Osteoblast (primary cell): ENCODE data around the gene DMAC2. TPM values are rescaled to one million over a fixed set of nuclear protein-coding genes. Genes with fewer than 3 reads are reported as not detected.

Experiments
- DNase-seq: peaks from one replicate; pipeline ENCODE4 v3.0.0; 2011; ENCODE audit warnings: low spot score, mixed read lengths; ENCODE audit not compliant: insufficient read length; ENCODE audit errors: missing footprints
- H2AFZ ChIP-seq: 2 replicates; pipeline ENCODE4 v1.6.0; 2011; ENCODE audit warnings: mild to moderate bottlenecking, low read length
- H3K27ac ChIP-seq: 2 replicates; pipeline ENCODE4 v1.5.1; 2011; ENCODE audit warnings: mild to moderate bottlenecking, low read depth, low read length, moderate library complexity
- H3K27me3 ChIP-seq: 2 replicates; pipeline ENCODE4 v1.6.0; 2012; ENCODE audit warnings: mild to moderate bottlenecking, control low read depth, inconsistent platforms, low read length, moderate library complexity; ENCODE audit not compliant: insufficient read depth
- H3K36me3 ChIP-seq: 2 replicates; pipeline ENCODE4 v1.5.1; 2011; ENCODE audit warnings: mild to moderate bottlenecking, low read length, control low read depth, moderate library complexity; ENCODE audit not compliant: insufficient read depth
- H3K4me1 ChIP-seq: 2 replicates; pipeline ENCODE4 v1.5.1; 2011; ENCODE audit warnings: mild to moderate bottlenecking, low read length, control low read depth, moderate library complexity; ENCODE audit not compliant: insufficient read depth
- H3K4me2 ChIP-seq: 2 replicates; pipeline ENCODE4 v1.6.0; 2011; ENCODE audit warnings: mild to moderate bottlenecking, low read length; ENCODE audit not compliant: insufficient read depth
- H3K4me3 ChIP-seq: fragments of 200-600 bp; sonication (generic); 3 replicates; pipeline ENCODE4 v1.5.1; 2012; ENCODE audit warnings: mild to moderate bottlenecking, low read length, inconsistent platforms; ENCODE audit not compliant: insufficient read depth
- H3K79me2 ChIP-seq: 2 replicates; pipeline ENCODE4 v1.6.0; 2012; ENCODE audit warnings: mild to moderate bottlenecking, low read length, control low read depth, inconsistent platforms; ENCODE audit not compliant: insufficient read depth
- H3K9me3 ChIP-seq: 2 replicates; pipeline ENCODE4 v1.5.1; 2011; ENCODE audit warnings: low read depth, low read length, control low read depth
- H4K20me1 ChIP-seq: 2 replicates; pipeline ENCODE4 v1.6.0; 2012; ENCODE audit warnings: mild to moderate bottlenecking, low read length, control low read depth; ENCODE audit not compliant: insufficient read depth
- CTCF ChIP-seq: IDR thresholded peaks from 2 replicates; pipeline ENCODE4 v1.5.1; 2011; ENCODE audit warnings: mild to moderate bottlenecking, low read depth, low read length, moderate library complexity; ENCODE audit errors: extremely low read depth
- total RNA-seq: library from RNA; depleted of rRNA; stranded (reverse); fragments of >200 nt; gene quantifications from 2 replicates; pipeline ENCODE4 v1.2.3, GENCODE V29; 2012

DMAC2 gene
- total RNA-seq, 1 donor, result 30.0 TPM

GRCh38 chr19:41479757-41480191 is 40.1 kb upstream of the DMAC2 start:
- Histone ChIP-seq H2AFZ (no peak overlapping the region), H3K36me3 (no peaks in the 10 kb centered on the region), H3K4me2 (no peak overlapping the region), H3K9me3 (no peaks in the 10 kb centered on the region), H3K27ac (no peak overlapping the region), H3K27me3 (peaks cover 8% of the 10 kb centered on the region), H4K20me1 (no peaks in the 10 kb centered on the region), H3K79me2 (no peaks in the 10 kb centered on the region), H3K4me1 (no peaks in the 10 kb centered on the region), H3K4me3 (no peak overlapping the region)
- no peak for TF ChIP-seq CTCF
- no peak for DNase-seq

- no peak overlapping the region for H3K4me2 ChIP-seq
- H3K79me2 ChIP-seq, result no peaks in the 10 kb centered on the region
- H3K27ac ChIP-seq, result no peak overlapping the region
- DNase-seq, result no peak
- no peaks in the 10 kb centered on the region for H3K36me3 ChIP-seq
- no peaks in the 10 kb centered on the region for H3K9me3 ChIP-seq
- TF ChIP-seq CTCF, result no peak
- H3K27me3 ChIP-seq, result peaks cover 8% of the 10 kb centered on the region
- no peak overlapping the region for H3K4me3 ChIP-seq
- H2AFZ ChIP-seq, result no peak overlapping the region
- no peaks in the 10 kb centered on the region for H3K4me1 ChIP-seq
- no peaks in the 10 kb centered on the region for H4K20me1 ChIP-seq
Observed at GRCh38 chr19:41478875-41479756, 39.4 kb upstream of the DMAC2 start.

- Histone ChIP-seq H3K27me3 (peaks cover 8% of the 10 kb centered on the region), H3K4me1 (no peaks in the 10 kb centered on the region), H4K20me1 (no peaks in the 10 kb centered on the region), H3K4me2 (no peak overlapping the region), H3K4me3 (no peak overlapping the region), H3K36me3 (no peaks in the 10 kb centered on the region), H3K79me2 (no peaks in the 10 kb centered on the region), H3K27ac (no peak overlapping the region), H3K9me3 (no peaks in the 10 kb centered on the region), H2AFZ (no peak overlapping the region)
- TF ChIP-seq CTCF, result no peak
- peak; percentile 14 for DNase-seq
Observed at GRCh38 chr19:41478171-41478570, 38.5 kb upstream of the DMAC2 start.

- no peaks in the 10 kb centered on the region for H3K79me2 ChIP-seq
Observed at GRCh38 chr19:41476583-41476982, 36.9 kb upstream of the DMAC2 start.

More at GRCh38 chr19:41476583-41476982, 36.9 kb upstream of the DMAC2 start:
- H4K20me1 ChIP-seq, result no peaks in the 10 kb centered on the region
- no peaks in the 10 kb centered on the region for H3K36me3 ChIP-seq
- no peak for TF ChIP-seq CTCF
- DNase-seq, result no peak
- H3K27ac ChIP-seq, result no peak overlapping the region
- no peaks in the 10 kb centered on the region for H3K9me3 ChIP-seq
- H3K4me3 ChIP-seq, result no peak overlapping the region
- no peak overlapping the region for H3K4me2 ChIP-seq
- no peaks in the 10 kb centered on the region for H3K27me3 ChIP-seq
- H2AFZ ChIP-seq, result no peak overlapping the region
- H3K4me1 ChIP-seq, result no peaks in the 10 kb centered on the region
